A549 treated with AZD9567 at 1 μM for 4 hours (cell line): ENCODE data around the gene VPS18. TPM values are rescaled to one million over a fixed set of nuclear protein-coding genes. Genes with fewer than 3 reads are reported as not detected.

ENCODE experiments used
- total RNA-seq: library from RNA; stranded (reverse); fragments of 200-300 nt; extraction: Qiagen RNA extraction; gene quantifications from 5 replicates; pipeline ENCODE4 v1.2.3, GENCODE V29; 2022; ENCODE audit not compliant: insufficient read depth

VPS18 gene
- 17.2 to 25.9 TPM (median 22.3 TPM) in 5 replicates for total RNA-seq

DNA sequence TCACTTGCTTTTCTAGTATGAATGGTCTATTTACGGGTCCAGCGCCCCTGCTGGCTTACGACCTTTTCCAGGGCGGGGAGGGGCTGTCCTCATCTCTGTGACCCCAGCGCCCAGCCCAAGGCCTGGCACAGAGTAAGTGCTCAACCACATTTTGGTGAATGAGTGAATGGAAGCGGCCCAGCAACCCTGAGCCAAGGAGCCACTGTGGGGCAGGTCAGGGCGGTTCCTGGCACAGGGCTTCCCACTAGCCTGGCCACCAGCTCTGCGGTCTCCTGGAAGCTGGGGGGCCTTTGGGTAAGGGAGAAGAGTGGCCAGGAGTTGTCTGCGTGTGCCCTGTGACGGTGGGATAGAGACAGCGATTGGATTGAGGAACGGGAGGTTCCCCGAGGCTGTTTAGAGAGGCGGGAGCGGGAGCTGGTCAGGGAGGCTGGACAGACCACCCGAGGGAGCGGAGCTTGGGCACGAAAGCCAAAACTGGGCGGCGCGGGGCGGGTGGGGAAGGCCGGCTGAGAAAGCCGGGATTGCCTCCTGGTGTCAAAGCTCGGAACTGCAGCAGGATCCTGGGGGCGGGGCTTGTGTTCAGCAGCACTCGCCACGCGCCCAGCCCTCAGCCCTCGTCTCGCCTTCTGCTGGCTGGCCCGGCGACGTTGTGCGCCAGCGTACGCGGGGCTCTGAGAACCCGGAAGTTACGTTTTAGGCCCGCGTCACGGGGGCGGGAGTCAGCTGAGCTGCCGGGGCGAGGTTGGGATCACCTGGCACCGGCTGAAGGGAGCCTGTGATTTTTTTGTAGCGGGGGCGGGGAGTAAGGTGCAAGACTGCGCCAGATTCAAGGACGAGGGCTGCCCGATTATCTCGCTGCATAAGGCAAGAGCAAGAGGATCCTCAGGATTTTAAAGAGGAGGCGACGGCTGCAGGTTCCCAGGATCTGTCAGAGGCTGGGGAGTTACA, at the start of gene VPS18:
Gene VPS18, plus strand, starts transcription at position 718 of the 948 bp plus-strand sequence. CDS start 319 bp downstream, outside the sequence.

GRCh38 chr15:40873694-40874561, 20.3 kb upstream of the VPS18 start, which contains the start of gene RHOV:
RHOV (minus strand) TSS chr15:40874234; CDS start chr15:40874139, 95 bp downstream.

DNA sequence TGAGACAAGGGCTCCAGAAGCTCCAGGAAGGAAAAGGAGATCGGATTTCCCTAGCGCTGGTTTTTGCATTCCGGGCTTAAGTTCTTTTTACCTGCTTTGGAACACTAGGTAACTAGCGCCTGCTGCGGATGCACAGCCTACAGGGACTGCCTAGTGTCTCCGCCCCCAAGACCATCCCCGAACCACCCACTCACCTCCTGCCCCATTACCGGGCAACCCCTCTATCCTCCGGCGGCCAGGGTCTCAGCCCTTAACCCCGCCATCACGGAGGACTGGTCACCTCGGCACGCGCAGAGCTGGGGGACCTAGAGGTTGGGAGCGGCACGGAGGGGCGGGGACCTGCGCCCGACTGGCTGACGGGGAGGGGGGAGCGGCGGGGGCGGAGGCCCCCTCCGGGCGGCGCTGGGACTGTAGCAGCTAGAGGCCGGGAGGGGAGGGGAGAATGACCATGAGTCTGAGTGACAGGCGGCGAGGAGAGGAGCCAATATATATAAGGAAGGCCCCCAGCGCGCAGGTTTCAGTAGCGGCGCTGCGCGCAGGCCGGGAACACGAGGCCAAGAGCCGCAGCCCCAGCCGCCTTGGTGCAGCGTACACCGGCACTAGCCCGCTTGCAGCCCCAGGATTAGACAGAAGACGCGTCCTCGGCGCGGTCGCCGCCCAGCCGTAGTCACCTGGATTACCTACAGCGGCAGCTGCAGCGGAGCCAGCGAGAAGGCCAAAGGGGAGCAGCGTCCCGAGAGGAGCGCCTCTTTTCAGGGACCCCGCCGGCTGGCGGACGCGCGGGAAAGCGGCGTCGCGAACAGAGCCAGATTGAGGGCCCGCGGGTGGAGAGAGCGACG, 34.8 kb downstream of the VPS18 start, which contains the start of gene DLL4:
Gene DLL4, plus strand, starts transcription at position 520 of the 839 bp plus-strand sequence. CDS start 329 bp downstream, outside the sequence.

GRCh38 chr15:40952901-40953712, 58.9 kb downstream of the VPS18 start, which contains the start of gene CHAC1:
CHAC1 (plus strand) TSS chr15:40953471; CDS start chr15:40953584, 113 bp downstream.

Other genes starting within 250 kb of the VPS18 start
- gene RAD51, start 199.3 kb upstream of the VPS18 start, total RNA-seq, result 17.8 to 23.1 TPM (median 18.9 TPM) in 5 replicates
- 23.3 to 34.5 TPM (median 24.8 TPM) in 5 replicates for gene RMDN3, start 139.2 kb upstream of the VPS18 start, total RNA-seq
- gene GCHFR, start 130.4 kb upstream of the VPS18 start, total RNA-seq, result 8.1 to 9.4 TPM (median 8.3 TPM) in 5 replicates
- 0.05 to 0.09 TPM (median 0.06 TPM) in 4 of 5 replicates, not detected in the other for gene C15orf62, start 124.5 kb upstream of the VPS18 start, total RNA-seq
- 17.5 to 23.6 TPM (median 18.1 TPM) in 5 replicates for gene ZFYVE19, start 87.4 kb upstream of the VPS18 start, total RNA-seq
- gene DNAJC17, start 87.0 kb upstream of the VPS18 start, total RNA-seq, result 6.2 to 21.7 TPM (median 20.1 TPM) in 5 replicates
- gene PPP1R14D, start 65.7 kb upstream of the VPS18 start, total RNA-seq, result 0.12 to 0.29 TPM (median 0.23 TPM) in 4 of 5 replicates, not detected in the other
- 0.53 to 0.92 TPM (median 0.72 TPM) in 4 of 5 replicates, not detected in the other for gene SPINT1, start 50.4 kb upstream of the VPS18 start, total RNA-seq
- gene RHOV, start 20.2 kb upstream of the VPS18 start, total RNA-seq, result 4.0 to 4.8 TPM (median 4.6 TPM) in 5 replicates
- 1.2 to 1.4 TPM (median 1.3 TPM) in 4 of 5 replicates, not detected in the other for gene DLL4, start 34.9 kb downstream of the VPS18 start, total RNA-seq
- gene CHAC1, start 59.0 kb downstream of the VPS18 start, total RNA-seq, result 3.6 to 9.7 TPM (median 7.1 TPM) in 5 replicates
- gene INO80, start 221.8 kb downstream of the VPS18 start, total RNA-seq, result 11.8 to 14.4 TPM (median 13.3 TPM) in 5 replicates